NCI-H748 treated with DMSO at 0.1 percent for 48 hours (cell line): ENCODE results near the gene GLI3.
"Not testable (repeated sequence)": the region's sequence is repeated elsewhere in the genome, so short reads cannot be mapped to it uniquely, and the experiment has no call there.

Source experiments
- DNase-seq: peaks from one replicate; lab custom pipeline; 2025; lab: John Stamatoyannopoulos, UW

Gene GLI3

DNA sequence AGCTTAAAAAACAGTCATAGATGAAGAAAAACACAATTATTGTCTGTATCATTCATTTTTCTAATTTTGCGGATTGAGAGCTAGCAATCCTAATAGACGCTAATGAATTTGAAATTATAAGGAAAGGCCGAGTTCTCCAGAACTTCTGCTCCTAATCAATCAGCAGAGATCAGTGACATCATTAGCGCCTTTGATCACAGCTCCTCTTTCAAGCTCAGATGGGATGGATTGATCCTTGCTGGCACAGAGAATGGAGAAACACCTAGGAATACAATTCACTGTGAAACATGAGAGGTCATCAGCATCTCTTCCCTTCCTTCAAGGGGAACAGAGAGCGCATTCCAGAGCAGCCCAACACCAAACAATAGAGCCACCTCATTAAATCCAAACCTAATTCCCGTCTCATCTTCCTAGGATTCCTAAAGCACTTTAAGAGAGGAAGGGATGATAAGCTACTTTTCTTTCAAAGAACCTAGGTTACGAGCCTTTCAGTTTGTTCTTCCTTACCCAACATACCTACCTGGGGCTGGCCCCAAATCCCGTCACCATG is 24.4 kb downstream of the GLI3 start:
- no peak for DNase-seq

DNA sequence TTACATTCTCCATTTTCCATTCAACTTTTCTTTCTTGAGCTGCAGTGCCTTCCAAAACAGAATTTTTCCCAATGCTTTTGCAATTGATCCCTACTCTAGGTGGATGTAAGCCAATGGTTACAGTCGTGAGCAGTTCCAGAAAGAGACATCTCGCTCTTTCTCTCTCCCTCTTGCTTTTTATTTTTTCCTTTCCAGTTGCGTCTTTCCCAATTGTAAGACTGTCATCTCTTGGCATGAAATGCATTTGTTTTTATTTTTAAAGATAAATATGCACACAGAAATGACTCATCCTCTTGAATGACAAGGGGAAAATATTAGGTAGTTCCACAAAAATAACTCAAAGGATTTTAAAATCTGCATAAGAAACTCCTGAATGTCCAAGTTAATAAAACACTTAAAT is 25.1 kb downstream of the GLI3 start:
- no peak for DNase-seq

DNA sequence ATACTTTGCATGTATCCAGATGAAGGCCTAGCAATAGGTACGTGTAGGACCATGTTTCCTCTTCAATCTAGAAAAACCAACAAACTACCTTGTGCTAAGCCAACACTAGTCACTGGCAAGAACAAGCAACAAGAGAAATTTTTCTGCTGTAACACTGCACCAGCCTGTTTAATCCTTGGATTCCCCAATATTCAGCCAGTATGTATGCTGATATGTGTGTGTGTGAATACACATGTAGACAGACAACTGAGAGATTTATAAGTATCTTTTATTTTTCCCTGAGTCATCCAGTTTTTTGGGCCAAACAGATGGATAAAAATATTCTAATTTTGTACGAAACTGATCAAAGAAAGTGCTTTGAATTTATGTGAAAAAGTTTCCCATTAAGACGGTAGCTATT is 26.2 kb downstream of the GLI3 start:
- no peak for DNase-seq

DNA sequence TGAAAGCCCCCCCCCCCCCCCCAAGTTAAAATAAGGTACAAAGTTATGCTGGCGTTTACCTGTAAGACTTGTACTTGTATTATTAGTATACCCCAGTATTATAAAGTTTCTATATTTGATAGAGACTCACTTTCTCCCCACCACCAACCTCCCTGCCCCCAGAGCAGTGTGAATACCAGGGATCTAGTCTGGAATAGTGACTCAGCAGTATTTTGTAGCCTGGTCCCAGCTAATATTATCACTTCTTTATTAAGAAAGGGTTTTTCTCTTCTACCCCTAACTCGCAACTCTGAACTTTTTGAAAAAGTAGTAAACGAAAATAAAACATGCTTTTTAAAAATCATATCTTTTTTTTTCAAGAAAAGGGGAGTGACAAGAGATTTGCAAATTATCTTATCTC is 26.7 kb downstream of the GLI3 start:
- no peak for DNase-seq

DNA sequence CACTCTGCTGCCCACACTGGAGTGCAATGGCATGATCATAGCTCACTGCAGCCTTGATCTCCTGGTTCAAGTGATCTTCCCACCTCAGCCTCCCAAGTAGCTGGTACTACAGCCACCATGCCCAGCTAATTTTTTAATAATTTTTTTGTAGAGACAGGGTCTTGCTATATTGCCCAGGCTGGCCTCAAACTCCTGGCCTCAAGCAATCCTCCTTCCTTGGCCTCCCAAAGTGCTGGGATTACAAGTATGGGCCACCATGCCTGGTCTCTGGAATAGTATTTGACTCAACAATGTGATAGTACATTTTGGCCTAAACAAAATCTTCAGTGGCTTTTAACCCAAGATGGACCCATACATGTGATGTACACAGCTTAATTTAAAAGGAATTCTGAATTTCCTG is 27.9 kb downstream of the GLI3 start:
- DNase-seq = not testable (repeated sequence)

DNA sequence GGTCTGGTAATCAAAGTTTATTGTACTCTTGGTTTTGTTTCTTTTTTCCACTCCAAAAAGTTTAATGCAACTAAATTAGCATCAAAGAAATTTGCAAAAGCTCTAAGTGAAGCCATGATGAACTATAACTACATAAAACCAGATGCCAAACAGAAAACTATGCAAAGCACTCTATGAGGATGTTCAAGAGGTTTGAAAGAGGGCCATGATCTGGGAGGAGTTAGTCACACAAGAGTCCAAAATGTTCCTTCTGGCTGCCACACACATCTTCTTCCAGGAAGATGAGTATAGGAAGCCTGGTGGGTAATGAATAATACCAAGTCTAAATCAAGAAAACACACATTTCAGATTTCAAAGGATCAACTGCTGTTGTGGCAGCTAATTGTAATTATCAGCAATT is 28.4 kb downstream of the GLI3 start:
- DNase-seq = no peak

DNA sequence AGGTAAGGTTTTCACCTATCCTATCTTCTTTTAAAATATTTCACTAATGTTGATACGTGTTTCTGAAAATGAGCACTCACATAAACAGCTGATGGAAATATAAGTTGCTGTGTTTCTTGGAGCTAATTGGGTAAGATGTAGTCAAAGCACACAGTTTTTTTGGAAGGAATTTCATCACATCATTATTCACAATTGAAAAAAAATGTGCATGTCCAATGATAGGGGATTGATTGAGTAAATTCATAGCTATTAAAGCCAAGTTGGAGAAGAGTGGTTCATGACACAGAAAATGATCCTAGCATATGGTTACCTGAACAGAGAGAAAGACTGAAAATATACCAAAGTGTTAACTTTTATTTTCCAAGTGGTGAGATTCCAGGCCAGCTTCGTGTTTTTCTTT is 29.6 kb downstream of the GLI3 start:
- no peak for DNase-seq

DNA sequence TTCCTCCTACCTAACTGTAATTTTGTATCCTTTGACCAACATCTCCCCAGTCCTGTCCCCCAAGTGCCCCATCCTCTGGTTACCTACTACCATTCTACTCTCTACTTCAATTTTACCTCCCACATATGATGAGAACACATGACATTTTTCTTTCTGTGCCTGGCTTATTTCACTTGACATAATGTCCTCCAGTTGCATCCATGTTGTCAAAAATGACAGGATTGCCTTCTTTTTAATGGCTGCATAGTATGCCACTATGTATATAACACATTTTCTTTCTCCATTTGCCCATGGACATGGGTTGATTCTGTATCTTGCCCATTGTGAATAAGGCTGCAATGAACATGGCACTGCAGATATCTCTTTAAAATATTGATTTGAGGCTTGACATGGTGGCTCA is 33.7 kb downstream of the GLI3 start:
- DNase-seq = no peak

DNA sequence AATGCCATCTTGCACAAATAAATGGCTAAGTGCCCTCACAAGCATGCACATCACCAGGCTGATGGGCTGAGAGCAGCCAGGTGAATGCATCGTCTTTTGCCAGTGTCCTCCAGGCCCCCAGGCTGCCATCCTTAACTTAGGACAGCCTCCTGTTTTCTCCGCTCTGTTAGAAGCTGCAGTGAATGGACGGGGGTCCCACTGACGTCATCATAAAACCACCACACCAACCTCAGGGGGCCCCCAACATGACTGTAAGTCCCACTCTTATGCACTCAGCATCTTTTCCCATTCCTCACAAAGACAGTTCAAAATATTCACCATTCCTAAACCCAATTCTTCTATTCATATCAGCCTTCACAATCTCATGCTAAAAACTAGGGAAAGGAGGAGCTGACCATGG is 34.4 kb downstream of the GLI3 start:
- no peak for DNase-seq

DNA sequence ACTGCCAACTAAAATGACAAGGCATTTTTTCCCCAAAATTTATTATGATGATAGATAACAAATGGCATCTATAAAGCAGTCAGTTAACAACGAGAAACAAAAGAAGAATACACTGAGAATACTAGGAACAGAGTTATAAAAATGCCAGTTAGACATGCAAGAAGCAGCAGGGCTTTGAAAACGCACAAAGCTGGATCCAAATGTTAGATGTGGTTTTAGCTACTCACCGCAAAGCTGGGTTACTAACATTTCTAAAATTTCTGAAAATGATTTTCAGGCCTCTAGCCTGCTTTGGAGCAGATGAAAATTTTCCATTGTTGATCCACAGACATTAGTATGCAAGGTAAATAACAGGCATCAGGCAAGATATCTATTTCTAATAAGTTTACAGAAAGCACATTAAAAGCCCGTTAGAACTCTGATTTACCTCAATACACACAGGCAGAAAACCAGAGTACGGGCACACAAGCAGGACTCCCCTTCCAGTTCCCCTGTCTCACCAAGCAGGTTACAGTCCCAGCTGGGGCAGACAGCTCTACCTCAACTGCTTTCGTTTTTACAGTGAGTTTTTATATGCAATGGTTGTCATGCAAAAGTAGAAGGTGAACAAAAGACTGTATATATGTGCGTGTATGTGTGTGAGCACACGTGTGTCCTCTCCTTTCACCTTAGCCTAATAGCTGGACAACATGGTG is 37.9 kb downstream of the GLI3 start:
- no peak for DNase-seq

DNA sequence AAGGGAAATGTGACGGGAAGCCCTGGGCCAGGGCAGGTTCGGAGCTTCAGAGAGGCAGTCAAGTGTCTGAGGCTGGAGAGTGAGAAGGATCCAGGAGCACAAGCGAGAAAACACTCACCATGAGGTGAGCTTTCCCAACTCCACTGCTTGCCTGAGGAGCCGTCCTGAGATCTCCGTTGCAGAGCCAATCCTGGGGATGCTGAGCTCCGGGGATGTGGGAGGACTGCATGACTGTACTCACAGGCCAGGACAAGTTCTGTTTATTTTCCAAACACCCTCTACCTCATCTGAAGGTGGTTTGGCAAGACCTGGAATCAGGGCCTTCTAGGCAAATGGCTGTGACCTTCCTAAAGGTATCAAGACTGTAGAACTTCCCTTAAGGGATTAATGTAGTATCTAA is 38.7 kb downstream of the GLI3 start:
- no peak for DNase-seq

DNA sequence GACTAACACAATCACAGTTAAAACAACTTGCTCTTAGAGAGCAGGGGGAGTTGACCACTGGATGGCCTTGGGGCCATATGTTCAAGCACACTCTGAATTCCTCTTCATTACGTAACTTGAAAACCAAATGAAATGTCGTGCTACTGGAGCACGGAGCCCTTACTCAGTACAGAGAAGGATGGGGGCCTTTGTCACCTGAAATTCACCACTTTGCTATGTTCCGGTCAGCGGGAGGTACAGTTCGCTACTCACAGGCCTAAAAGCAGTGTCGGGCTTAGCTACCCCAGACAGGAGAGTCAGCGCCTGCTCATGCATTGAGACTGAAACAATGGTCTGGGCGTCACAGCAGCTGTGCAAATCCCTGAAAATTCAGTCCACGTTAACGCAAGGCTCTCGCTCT is 39.6 kb downstream of the GLI3 start:
- DNase-seq = no peak

DNA sequence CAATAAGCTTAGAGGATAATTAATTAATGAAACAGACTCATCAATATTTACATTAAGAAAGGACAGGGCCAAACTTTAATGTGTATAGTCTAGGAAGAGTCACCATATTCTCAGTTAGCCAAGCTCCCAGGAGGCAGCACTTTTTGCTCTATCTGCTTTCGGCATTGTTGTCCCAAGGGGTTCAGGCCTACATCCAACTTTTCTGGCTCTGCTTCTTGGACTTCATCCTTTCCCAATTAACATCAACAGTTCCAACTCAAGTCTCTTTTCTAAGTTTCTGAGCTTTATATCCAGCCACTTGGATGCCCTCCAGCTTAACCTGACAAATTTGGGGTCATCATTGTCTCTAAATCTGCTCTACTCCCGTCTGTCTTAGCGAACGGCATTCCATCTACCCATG is 42.8 kb downstream of the GLI3 start:
- no peak for DNase-seq

DNA sequence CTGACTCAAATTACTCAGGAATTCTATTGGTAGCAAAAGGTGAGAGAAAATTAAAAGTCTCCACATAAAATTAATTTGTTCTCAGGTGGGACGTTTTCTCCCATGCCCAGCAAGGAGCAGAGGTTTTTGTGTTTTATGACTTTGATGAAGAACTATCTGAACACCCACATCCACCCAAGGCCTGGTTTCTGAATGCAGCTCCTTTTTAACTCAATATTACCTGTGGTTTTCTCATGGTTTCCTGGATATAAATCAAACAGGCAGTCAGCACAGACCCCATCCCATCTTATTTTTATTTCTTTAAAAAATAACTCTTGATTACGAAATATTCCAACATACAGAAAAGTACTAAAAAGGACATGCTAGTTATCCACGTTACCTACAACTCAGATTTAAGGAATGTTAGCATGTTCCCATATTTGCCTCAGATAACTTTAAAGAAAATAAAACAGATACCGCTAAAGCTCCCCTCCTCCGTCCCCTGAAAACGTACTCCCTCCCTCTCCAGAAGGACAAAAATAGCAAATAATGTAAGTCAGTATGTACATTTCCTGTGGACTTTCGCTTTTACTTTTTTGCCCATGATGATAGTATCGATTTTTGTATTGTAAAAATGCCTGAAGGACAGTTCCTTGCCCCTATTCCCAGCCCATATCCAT is 43.4 kb downstream of the GLI3 start:
- no peak for DNase-seq

DNA sequence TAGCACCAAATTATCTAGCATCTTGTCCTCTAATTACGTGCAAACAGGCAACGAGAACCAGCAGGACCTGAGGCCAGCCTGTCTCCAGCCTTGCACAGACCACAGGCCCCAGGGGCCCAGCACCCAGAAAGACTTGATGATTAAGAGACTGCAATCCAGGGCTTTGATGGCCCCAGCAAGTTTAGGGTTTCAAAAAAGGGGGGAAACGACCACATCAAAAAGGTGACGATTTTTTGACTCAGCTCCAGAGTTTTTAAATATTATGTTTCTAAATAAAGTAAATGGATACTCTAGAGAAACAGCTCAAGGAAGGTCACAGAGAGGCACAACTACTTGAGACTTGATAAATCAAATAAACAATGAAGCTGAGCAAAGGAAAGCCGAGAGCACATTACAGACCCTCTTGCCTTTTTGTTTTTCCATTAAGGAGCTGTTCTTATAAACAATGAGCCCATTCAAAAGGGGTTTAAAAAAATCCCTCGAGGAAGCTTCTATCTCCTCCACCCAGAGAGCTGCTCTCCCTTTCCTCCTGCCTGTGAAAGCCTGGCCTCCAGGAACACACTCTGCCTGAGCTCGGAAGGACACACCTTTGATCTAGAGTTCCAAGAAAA is 44.1 kb downstream of the GLI3 start:
- DNase-seq = no peak

DNA sequence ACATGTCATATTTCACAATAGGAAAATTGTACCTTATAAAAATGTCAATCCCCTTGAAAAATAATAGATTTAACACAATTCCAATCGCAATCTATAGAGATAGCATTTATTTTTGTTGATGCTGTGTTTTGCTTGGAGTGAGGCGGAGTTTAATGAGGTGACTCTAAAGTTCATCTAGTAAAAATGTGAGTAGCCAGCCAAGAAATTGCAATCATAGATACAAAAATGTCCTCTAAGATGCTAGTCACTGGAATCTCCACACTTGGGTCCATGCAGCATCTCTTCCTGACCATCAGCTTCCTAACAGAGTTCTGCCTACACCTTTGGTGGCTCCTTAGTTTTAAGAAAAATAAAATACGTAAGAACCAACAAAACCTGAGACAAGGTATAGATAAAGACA is 44.9 kb downstream of the GLI3 start:
- no peak for DNase-seq

DNA sequence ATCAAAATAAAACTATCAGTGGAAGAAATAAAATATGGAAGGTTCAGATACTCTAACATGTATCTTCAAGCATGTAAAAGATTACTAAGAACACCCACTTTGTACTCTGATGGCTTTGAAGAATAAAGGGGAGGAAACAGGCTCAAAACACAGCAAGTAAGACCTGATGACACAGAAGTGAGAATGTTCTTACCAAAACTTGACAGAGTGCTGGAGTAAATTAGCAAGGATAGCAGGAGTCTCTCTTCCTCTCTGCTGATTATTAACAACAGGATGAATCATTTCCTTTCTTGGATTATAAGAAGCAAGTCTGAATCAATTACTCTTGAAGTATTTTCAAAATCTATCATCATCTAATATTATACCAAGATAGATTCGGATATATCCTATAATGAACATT is 47.5 kb downstream of the GLI3 start:
- DNase-seq = no peak

DNA sequence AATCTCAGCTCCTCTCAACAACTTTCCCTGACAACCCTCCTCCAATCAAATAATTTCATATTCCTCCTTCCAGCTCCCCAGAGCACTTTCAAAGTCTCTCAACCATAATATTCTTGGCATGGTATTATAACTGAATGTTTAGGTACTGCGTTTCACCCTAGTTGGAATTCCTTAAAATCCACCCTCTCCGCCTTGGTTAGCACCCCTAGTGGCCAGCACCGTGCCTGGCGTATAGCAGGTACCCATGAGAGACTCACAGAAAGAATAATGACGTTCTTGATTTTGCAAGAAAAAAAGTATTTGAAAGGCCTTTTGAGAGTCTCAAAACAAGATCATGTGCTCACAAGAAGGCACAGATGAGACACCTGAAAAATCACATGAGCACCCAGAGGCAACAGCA is 50.9 kb downstream of the GLI3 start:
- no peak for DNase-seq

DNA sequence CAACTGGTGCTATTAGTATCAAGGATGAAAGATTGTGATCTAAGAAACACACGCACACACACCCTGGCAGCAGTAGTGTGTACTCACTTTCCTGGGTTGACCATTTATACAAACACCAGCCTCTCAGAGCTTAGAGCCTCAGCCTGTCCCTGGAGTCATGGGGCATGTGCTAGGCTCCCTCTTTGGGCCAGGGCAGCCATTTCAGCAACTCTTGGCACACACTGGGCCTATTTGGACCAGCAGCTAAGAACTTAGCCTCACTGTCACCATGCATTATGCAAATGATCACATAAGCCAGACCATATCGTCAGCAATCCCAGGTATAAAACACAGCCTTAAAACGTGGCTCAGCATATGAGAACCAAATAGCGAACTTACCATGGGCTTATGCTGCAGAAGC is 51.3 kb downstream of the GLI3 start:
- no peak for DNase-seq

DNA sequence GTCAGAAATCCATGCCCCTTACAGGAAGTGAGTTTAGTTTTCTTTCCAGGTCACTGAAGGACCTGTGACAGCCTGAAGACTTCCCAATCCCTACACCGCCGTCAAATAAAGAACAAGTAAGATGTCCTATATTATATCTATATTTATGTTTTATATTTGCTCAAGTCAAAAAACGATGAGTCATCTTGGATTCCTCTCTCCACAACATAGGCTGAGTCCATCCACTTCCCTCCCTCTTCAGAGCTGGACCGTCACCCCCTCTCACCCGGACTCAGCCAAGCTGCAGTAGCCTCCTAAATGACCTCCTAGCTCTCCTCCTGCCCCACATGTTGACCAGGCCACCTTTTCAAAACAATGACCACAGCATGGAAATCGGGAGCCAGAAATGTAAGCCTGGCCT is 53.5 kb downstream of the GLI3 start:
- DNase-seq = no peak

DNA sequence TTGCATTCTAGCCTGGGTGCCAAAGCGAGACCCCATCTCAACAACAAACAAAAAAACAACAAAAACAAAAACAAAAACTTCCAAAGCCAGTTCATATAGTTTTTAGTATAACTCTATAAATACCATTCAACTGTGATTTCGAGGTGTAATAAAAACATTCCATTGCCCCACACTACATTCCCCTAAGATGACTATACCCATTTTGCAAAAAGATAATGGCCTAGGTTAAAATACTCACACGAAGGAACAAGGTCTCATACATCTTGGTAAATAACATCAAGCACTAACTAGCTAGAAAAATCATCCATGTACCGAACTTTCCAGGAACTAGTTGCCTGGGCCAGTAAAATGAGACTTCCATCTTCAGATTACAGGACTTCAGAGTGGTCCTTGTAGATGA is 55.4 kb downstream of the GLI3 start:
- no peak for DNase-seq

DNA sequence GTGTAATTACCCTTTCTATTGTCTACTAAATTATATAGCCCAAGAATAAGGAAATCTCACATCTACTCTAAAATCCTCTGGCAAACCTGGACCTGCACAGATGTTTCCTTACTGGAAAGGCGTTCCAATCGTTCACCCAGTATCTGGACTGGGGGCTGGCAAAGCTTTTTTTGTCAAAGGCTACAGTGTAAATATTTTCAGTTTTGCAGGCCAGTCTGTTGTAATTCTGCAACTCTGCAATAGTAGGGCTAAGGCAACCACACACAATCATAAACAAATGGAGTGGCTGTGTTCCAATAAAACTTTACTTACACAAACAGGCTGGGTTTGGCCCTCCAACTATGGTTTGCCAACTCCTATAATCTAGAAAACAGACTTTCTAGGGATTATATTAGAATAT is 56.2 kb downstream of the GLI3 start:
- no peak for DNase-seq

DNA sequence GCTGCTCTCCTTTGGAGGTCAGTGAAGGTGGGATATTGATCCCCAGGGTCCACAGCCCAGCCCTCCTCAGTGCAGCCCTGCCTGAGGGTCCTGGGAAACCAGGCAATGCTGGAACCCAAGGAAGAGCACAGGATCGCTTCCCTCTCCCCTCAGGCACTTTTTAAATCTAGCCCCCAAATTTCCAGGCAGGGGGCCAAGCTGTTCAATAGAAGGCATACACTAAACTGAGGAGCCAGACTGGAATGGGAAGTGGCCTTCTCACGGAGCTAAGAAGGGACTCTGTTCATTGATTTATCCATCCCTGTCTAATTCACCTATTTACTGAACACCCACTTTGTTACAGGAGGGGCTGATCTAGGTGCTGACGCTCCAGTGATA is 60.3 kb downstream of the GLI3 start:
- no peak for DNase-seq
